ENCODE measurements around the gene CARD8.

The CARD8 gene

GRCh38 chr19:48169578-48169938 is 86.2 kb downstream of the CARD8 start:
- peak; percentile 83 for DNase-seq

GRCh38 chr19:48168689-48169088 is 87.0 kb downstream of the CARD8 start:
- no peak for DNase-seq

DNA sequence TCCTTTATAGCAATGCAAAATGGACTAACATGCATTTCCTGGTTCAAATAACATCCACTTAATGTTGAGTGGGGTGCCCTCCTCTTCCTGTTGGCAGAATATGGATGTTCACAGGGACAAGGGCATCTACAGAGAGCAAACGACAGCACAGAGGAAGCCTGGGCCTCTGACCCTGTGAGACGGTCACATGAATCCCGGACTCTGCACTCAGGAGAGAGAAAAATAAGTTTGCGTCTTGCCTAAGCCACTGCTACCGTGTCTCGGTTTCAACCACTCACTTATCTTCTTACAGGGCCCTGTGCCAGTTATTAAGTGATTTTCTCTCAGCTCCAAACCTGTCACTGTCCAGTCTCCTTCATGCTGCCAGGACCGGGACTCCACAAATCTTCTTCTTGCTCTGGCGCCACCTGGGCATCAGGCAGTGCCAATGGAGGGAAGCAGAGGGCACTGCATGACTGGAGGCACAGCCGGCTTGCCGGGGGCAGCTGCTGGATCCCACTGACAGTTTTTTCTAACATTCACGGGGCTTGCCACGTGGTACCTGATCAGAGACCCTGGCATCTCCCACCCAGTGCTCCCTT is 97.4 kb downstream of the CARD8 start:
- no peak for DNase-seq

Data from central memory CD4-positive, alpha-beta T cell (primary cell).